IMR-90 (cell line): ENCODE data around the gene CNOT3. TPM values are rescaled to one million over a fixed set of nuclear protein-coding genes. Genes with fewer than 3 reads are reported as not detected.
A peak's percentile ranks its signal among the peaks of the same experiment; 100 is the strongest.

Experiments
- ATAC-seq: fragments of 200-7000 bp; cut with Tn5 transposase; 2 replicates; pipeline ENCODE4 v1.9.1; 2020; ENCODE audit warnings: low read depth, mild to moderate bottlenecking, moderate library complexity
- BruUV-seq: library from RNA; stranded (reverse); fragments of 400-500 nt; replicated peaks from 2 replicates; lab custom pipeline; 2021; lab: Mats Ljungman, UMichigan
- CTCF ChIA-PET: fragments of 300-600 bp; formaldehyde crosslinking; extraction: SDS; loops from one replicate; lab custom pipeline; 2021; ENCODE audit warnings: antibody characterized with exemption; lab: Yijun Ruan, JAX
- POLR2A ChIA-PET: fragments of 300-600 bp; sonication (Branson Sonifier 250); formaldehyde crosslinking; loops from one replicate; lab custom pipeline; 2022; ENCODE audit warnings: antibody characterized with exemption; ENCODE audit not compliant: unreplicated experiment; lab: Charles Lee
- DNase-seq: peaks from one replicate; pipeline ENCODE4 v3.0.0; 2013
- H2AFZ ChIP-seq: replicated peaks from 2 replicates; pipeline ENCODE3; 2013; ENCODE audit warnings: low read length, mild to moderate bottlenecking; ENCODE audit not compliant: poor library complexity
- H2AK5ac ChIP-seq: 2 replicates; pipeline ENCODE4 v1.6.1; 2013; ENCODE audit warnings: low read depth, low read length, inconsistent platforms
- H2AK9ac ChIP-seq: replicated peaks from 2 replicates; pipeline ENCODE3; 2013; ENCODE audit warnings: mild to moderate bottlenecking, low read depth, low read length, moderate library complexity; ENCODE audit not compliant: poor library complexity
- H2BK120ac ChIP-seq: 2 replicates; pipeline ENCODE4 v1.6.1; 2013; ENCODE audit warnings: low read depth, low read length, inconsistent platforms
- H2BK15ac ChIP-seq: 3 replicates; pipeline ENCODE4 v1.6.1; 2013; ENCODE audit warnings: low read depth, low read length, inconsistent platforms
- H2BK20ac ChIP-seq: 2 replicates; pipeline ENCODE4 v1.6.1; 2013; ENCODE audit warnings: low read depth, mild to moderate bottlenecking, inconsistent platforms, low read length, moderate library complexity
- H2BK5ac ChIP-seq: 2 replicates; pipeline ENCODE4 v1.6.1; 2013; ENCODE audit warnings: mild to moderate bottlenecking, low read depth, low read length, inconsistent platforms; ENCODE audit not compliant: poor library complexity, severe bottlenecking
- H3K14ac ChIP-seq: replicated peaks from 2 replicates; pipeline ENCODE4 v1.6.1; 2013; ENCODE audit warnings: low read depth, low read length, inconsistent platforms
- H3K18ac ChIP-seq: 2 replicates; pipeline ENCODE4 v1.6.1; 2013; ENCODE audit warnings: low read depth, low read length, control low read depth
- H3K23ac ChIP-seq: 2 replicates; pipeline ENCODE4 v1.6.1; 2013; ENCODE audit warnings: low read depth, low read length, inconsistent platforms
- H3K27ac ChIP-seq: 2 replicates; pipeline ENCODE4 v1.5.1; 2013; ENCODE audit warnings: mild to moderate bottlenecking, control low read depth, low read length; ENCODE audit not compliant: insufficient read depth
- H3K27me3 ChIP-seq: 2 replicates; pipeline ENCODE4 v1.6.1; 2013; ENCODE audit warnings: low read length; ENCODE audit not compliant: control insufficient read depth, insufficient read depth
- H3K36me3 ChIP-seq: 2 replicates; pipeline ENCODE4 v1.6.1; 2013; ENCODE audit warnings: low read length, mixed read lengths; ENCODE audit not compliant: control insufficient read depth, insufficient read depth
- H3K4ac ChIP-seq: 2 replicates; pipeline ENCODE4 v1.6.1; 2013; ENCODE audit warnings: low read depth, low read length, inconsistent platforms
- H3K4me1 ChIP-seq: 2 replicates; pipeline ENCODE4 v1.6.1; 2013; ENCODE audit warnings: low read length, mixed read lengths; ENCODE audit not compliant: control insufficient read depth, insufficient read depth
- H3K4me2 ChIP-seq: 2 replicates; pipeline ENCODE4 v1.6.1; 2013; ENCODE audit warnings: low read depth, mild to moderate bottlenecking, control low read depth, low read length, moderate library complexity
- H3K4me3 ChIP-seq: 2 replicates; pipeline ENCODE4 v1.5.1; 2013; ENCODE audit warnings: low read depth, mild to moderate bottlenecking, control low read depth, low read length, moderate library complexity; ENCODE audit not compliant: insufficient read depth
- H3K56ac ChIP-seq: 2 replicates; pipeline ENCODE4 v1.6.1; 2013; ENCODE audit warnings: low read length, inconsistent platforms; ENCODE audit not compliant: insufficient read depth; ENCODE audit errors: extremely low read depth
- H3K79me1 ChIP-seq, 2 experiments: 2 replicates each; pipeline ENCODE4 v1.6.1; 2013; ENCODE audit warnings: low read length in 2 of 2, inconsistent platforms in 1 of 2, low read depth in 1 of 2
- H3K9ac ChIP-seq: 2 replicates; pipeline ENCODE4 v1.6.1; 2013; ENCODE audit warnings: low read depth, low read length, control low read depth
- H3K9me1 ChIP-seq: 2 replicates; pipeline ENCODE4 v1.6.1; 2013; ENCODE audit warnings: low read length, inconsistent platforms; ENCODE audit not compliant: insufficient read depth
- H3K9me3 ChIP-seq: 2 replicates; pipeline ENCODE4 v1.6.1; 2013; ENCODE audit warnings: low read length; ENCODE audit not compliant: control insufficient read depth, insufficient read depth
- H4K20me1 ChIP-seq: 2 replicates; pipeline ENCODE4 v1.6.1; 2013; ENCODE audit warnings: low read length, inconsistent platforms; ENCODE audit not compliant: insufficient read depth
- H4K5ac ChIP-seq: 2 replicates; pipeline ENCODE4 v1.6.1; 2013; ENCODE audit warnings: mild to moderate bottlenecking, low read depth, low read length, control low read depth
- H4K8ac ChIP-seq, 2 experiments: 2 replicates each; pipeline ENCODE4 v1.6.1; 2013; ENCODE audit warnings: low read depth in 2 of 2, low read length in 2 of 2, control low read depth in 1 of 2, inconsistent platforms in 1 of 2
- H4K91ac ChIP-seq: 2 replicates; pipeline ENCODE4 v1.6.1; 2013; ENCODE audit warnings: low read depth, low read length, inconsistent platforms; ENCODE audit not compliant: insufficient read depth
- CEBPB ChIP-seq: IDR thresholded peaks from 2 replicates; pipeline ENCODE4 v1.6.1; 2012; ENCODE audit warnings: low read depth, low read length, improper control_type of control experiment
- MAZ ChIP-seq: IDR thresholded peaks from 2 replicates; pipeline ENCODE4 v1.6.1; 2012; ENCODE audit warnings: low read depth, mild to moderate bottlenecking, low read length, improper control_type of control experiment, moderate library complexity, borderline replicate concordance
- POLR2A ChIP-seq: IDR thresholded peaks from 2 replicates; pipeline ENCODE4 v1.6.1; 2012; ENCODE audit warnings: mild to moderate bottlenecking, low read depth, low read length
- RAD21 ChIP-seq: IDR thresholded peaks from 2 replicates; pipeline ENCODE4 v1.6.1; 2012; ENCODE audit warnings: low read length, improper control_type of control experiment
- SMC3 ChIP-seq: fragments of 150-350 bp; IDR thresholded peaks from 2 replicates; pipeline ENCODE4 v1.6.1; 2016; ENCODE audit warnings: low read depth, mild to moderate bottlenecking, antibody characterized with exemption, low read length, moderate library complexity
- WGBS, 2 experiments: methylation state at CpG; one replicate each; pipeline versions ENCODE4 v1.1.5 to v1.1.7; 2013; ENCODE audit warnings: missing lambda C conversion rate in 2 of 2; ENCODE audit not compliant: insufficient read length in 1 of 2; ENCODE audit errors: extremely low coverage in 2 of 2; 5-methylcytosine and 5-hydroxymethylcytosine counted together
- dilution Hi-C: fragments of 300-500 bp; cut with HindIII; formaldehyde crosslinking; loops from one replicate; pipeline ENCODE4 v1.14.3; 2018; ENCODE audit warnings: low sequenced_read_pairs; ENCODE audit not compliant: unreplicated experiment
- in situ Hi-C: fragments of 300-500 bp; cut with MboI; formaldehyde crosslinking; loops from 3 replicates; pipeline ENCODE4 v1.14.3; 2019; ENCODE audit warnings: low sequenced_read_pairs, inconsistent platforms, mixed read lengths
- intact Hi-C: fragments of 100-400 bp; cut with micrococcal nuclease; formaldehyde crosslinking; loops from 2 replicates; pipeline ENCODE4 v1.10.0; 2022
- polyA plus RNA-seq, 3 experiments: library from polyadenylated mRNA; depleted of rRNA; stranded (reverse); fragments of >200 nt; gene quantifications; 2 replicates each; pipeline ENCODE4 v1.2.3, GENCODE V29; 2012; ENCODE audit warnings: low replicate concordance in 1 of 3
- total RNA-seq: library from RNA; depleted of rRNA; stranded (reverse); fragments of >200 nt; gene quantifications from 2 replicates; pipeline ENCODE4 v1.2.3, GENCODE V29; 2012
- TF ChIP-seq, protein P1 (sequence below): fragments of 150-350 bp; IDR thresholded peaks from 2 replicates; pipeline ENCODE4 v1.6.1; 2017; ENCODE audit warnings: mild to moderate bottlenecking, antibody characterized with exemption, low read length, low read depth
- TF ChIP-seq, protein P2 (sequence below): conservative IDR thresholded peaks from 2 replicates; pipeline ENCODE4 v1.5.1; 2012; ENCODE audit warnings: mild to moderate bottlenecking, low read depth, low read length, improper control_type of control experiment

Gene CNOT3
- total and polyA plus RNA-seq, 2 of the 4 experiments (the other 2 are of a cell fraction): 5.4 to 26.7 TPM

DNA sequence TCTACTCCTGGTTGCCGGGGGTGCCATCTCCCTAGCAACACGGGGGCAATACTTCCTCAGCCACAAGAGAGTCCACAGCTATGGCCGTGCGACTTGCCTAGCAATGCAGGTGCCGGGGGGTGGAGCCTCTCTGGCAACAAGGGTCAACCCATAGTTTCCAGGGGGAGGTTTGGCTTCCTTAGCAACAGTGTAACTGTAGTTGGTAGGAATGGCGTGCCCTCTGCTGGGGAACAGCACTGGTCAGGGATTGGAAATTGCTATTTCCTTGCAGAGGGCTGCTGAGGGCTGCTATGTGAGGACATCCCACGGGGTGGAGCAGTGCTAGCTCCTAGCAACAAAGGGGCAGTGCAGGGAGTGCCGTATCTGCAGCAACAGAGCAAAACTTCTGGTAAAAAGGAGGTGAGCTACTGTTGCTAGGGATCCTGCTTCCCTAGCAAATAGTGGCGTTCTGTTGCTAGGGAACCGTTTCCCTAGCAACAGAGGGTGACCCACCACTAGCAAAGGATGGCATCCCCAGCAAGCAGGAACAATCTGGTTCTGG lies 42.4 kb downstream of the CNOT3 start:
- H2BK20ac ChIP-seq: no peak overlapping the region
- WGBS, 2 experiments: 38% methylated on average over 4 of the region's 10 CpGs; no CpG with 5 or more reads in 1 of the 2 experiments
- CTCF ChIA-PET: interaction anchor here (1.1 kb wide), 1 partner anchor 8 kb away, joined by 3 read pairs; no protein-coding TSS in a partner anchor
- no peak overlapping the region for H3K27ac ChIP-seq
- in situ Hi-C loops: no loop called here
- dilution Hi-C loops: no loop called here
- H2BK5ac ChIP-seq: no peak overlapping the region
- H4K8ac ChIP-seq: no peak overlapping the region
- H3K36me3 ChIP-seq: peaks cover 47% of the 10 kb centered on the region
- H3K4ac ChIP-seq: no peak overlapping the region; the same call in 1 of the 2 replicates
- no peak overlapping the region for H3K56ac ChIP-seq
- no peak overlapping the region for H4K5ac ChIP-seq
- POLR2A ChIA-PET: no interaction called here
- H2BK15ac ChIP-seq: no peak overlapping the region
- H3K4me1 ChIP-seq: no peaks in the 10 kb centered on the region
- DNase-seq (peak; percentile 60), ATAC-seq (peak; percentile 91)
- TF ChIP-seq, protein P1, sequence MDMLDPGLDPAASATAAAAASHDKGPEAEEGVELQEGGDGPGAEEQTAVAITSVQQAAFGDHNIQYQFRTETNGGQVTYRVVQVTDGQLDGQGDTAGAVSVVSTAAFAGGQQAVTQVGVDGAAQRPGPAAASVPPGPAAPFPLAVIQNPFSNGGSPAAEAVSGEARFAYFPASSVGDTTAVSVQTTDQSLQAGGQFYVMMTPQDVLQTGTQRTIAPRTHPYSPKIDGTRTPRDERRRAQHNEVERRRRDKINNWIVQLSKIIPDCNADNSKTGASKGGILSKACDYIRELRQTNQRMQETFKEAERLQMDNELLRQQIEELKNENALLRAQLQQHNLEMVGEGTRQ: no peak
- TF ChIP-seq MAZ (0 out of 2 replicates have a peak, but pooled peaks have one; percentile 4), CEBPB (no peak), POLR2A (no peak), SMC3 (peak; percentile 43; the same call in 1 of the 2 replicates), RAD21 (peak; percentile 46)
- TF ChIP-seq, protein P2, sequence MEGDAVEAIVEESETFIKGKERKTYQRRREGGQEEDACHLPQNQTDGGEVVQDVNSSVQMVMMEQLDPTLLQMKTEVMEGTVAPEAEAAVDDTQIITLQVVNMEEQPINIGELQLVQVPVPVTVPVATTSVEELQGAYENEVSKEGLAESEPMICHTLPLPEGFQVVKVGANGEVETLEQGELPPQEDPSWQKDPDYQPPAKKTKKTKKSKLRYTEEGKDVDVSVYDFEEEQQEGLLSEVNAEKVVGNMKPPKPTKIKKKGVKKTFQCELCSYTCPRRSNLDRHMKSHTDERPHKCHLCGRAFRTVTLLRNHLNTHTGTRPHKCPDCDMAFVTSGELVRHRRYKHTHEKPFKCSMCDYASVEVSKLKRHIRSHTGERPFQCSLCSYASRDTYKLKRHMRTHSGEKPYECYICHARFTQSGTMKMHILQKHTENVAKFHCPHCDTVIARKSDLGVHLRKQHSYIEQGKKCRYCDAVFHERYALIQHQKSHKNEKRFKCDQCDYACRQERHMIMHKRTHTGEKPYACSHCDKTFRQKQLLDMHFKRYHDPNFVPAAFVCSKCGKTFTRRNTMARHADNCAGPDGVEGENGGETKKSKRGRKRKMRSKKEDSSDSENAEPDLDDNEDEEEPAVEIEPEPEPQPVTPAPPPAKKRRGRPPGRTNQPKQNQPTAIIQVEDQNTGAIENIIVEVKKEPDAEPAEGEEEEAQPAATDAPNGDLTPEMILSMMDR: peak; percentile 48
- no peak overlapping the region for H3K4me3 ChIP-seq
- H3K9me1 ChIP-seq: no peaks in the 10 kb centered on the region
- no peak overlapping the region for H3K9ac ChIP-seq
- TSS peak; percentile 45 for BruUV-seq
- H3K79me1 ChIP-seq: peaks cover 4 to 16% of the 10 kb centered on the region in 2 experiments; a peak in 3 of 4 replicates
- H3K14ac ChIP-seq: no peak overlapping the region
- H3K9me3 ChIP-seq: no peaks in the 10 kb centered on the region
- H2BK120ac ChIP-seq: no peak overlapping the region
- intact Hi-C loops: no loop called here
- peaks cover 9% of the 10 kb centered on the region; the same call in 1 of the 2 replicates for H4K20me1 ChIP-seq
- H3K23ac ChIP-seq: no peak overlapping the region
- no peak overlapping the region for H3K18ac ChIP-seq
- H3K4me2 ChIP-seq: no peak overlapping the region
- H2AK9ac ChIP-seq: no peak overlapping the region
- no peak overlapping the region for H2AFZ ChIP-seq
- no peak overlapping the region for H4K91ac ChIP-seq
- H3K27me3 ChIP-seq: no peaks in the 10 kb centered on the region
- no peak overlapping the region for H2AK5ac ChIP-seq
